GM10266 (cell line): ENCODE results near the gene BCDIN3D.

Experiments used
- DNase-seq: peaks from one replicate; pipeline ENCODE4 v3.0.0; 2012; ENCODE audit errors: extremely low spot score
- TF ChIP-seq, protein P1 (sequence below): IDR thresholded peaks from 2 replicates; pipeline ENCODE4 v1.5.1; 2012; ENCODE audit warnings: mild to moderate bottlenecking, low read depth; ENCODE audit not compliant: control insufficient read depth, insufficient read depth; ENCODE audit errors: missing control alignments

Gene BCDIN3D

DNA sequence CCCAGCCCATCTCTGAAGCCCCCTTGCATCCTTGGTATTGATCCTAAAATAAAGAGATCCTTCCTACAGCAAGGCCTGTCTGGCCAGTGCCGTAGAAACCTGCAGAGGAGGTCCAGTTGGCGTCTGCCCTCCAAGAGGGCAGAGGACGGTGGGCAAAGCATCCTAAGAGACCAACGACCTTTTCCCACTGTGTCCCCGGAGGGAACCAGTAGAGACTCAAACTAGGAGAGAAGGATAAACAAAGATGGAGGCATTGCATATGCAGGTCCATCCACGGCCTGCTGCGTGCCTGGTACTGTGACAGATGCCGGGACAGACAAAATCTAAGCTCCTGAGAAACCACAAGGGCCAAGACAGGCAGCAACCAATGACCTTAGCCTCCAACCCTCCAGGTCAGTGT, 18.5 kb downstream of the BCDIN3D start:
- TF ChIP-seq, protein P1, sequence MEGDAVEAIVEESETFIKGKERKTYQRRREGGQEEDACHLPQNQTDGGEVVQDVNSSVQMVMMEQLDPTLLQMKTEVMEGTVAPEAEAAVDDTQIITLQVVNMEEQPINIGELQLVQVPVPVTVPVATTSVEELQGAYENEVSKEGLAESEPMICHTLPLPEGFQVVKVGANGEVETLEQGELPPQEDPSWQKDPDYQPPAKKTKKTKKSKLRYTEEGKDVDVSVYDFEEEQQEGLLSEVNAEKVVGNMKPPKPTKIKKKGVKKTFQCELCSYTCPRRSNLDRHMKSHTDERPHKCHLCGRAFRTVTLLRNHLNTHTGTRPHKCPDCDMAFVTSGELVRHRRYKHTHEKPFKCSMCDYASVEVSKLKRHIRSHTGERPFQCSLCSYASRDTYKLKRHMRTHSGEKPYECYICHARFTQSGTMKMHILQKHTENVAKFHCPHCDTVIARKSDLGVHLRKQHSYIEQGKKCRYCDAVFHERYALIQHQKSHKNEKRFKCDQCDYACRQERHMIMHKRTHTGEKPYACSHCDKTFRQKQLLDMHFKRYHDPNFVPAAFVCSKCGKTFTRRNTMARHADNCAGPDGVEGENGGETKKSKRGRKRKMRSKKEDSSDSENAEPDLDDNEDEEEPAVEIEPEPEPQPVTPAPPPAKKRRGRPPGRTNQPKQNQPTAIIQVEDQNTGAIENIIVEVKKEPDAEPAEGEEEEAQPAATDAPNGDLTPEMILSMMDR = no peak
- no peak for DNase-seq

DNA sequence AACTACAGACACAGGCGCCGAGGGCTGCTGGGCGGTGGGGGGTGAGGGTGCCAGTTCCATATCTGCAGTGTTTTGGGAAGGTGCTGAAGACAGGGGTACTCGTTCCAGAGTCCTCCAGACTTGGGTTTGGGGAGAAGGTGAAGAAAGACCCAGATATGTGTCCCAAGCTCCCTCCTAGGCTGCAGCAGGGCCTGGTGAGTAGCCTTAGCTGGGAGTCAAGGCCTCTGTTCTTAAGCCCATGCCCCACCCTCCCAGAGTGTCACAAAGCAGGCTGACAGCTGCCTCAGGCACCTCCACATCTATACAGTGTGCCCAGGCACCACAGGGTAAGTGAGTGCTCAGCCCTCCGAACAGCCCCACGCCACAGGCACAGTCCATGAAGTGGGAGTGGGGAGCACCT, 19.0 kb downstream of the BCDIN3D start:
- TF ChIP-seq, protein P1 = no peak
- DNase-seq = no peak

DNA sequence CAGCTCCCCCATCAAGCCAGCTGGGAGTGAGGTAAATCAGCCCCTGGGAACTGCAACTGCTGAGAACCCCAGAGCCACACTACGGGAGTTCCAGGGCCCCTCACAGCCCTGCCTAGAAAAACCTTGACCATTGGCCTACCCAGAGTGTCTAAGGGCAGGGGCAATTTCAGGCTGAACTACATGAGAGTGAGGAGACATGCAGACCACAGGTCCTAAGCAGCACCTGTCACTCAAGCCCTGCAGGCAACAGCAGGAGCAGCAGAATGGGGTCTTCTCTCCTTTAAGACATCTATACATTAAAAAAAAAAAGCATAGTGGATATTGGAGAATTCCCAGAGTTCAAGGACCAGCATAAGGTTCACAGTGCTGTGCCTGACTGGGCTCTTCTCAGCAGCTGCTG, 19.6 kb downstream of the BCDIN3D start:
- DNase-seq = no peak
- TF ChIP-seq, protein P1 = no peak

DNA sequence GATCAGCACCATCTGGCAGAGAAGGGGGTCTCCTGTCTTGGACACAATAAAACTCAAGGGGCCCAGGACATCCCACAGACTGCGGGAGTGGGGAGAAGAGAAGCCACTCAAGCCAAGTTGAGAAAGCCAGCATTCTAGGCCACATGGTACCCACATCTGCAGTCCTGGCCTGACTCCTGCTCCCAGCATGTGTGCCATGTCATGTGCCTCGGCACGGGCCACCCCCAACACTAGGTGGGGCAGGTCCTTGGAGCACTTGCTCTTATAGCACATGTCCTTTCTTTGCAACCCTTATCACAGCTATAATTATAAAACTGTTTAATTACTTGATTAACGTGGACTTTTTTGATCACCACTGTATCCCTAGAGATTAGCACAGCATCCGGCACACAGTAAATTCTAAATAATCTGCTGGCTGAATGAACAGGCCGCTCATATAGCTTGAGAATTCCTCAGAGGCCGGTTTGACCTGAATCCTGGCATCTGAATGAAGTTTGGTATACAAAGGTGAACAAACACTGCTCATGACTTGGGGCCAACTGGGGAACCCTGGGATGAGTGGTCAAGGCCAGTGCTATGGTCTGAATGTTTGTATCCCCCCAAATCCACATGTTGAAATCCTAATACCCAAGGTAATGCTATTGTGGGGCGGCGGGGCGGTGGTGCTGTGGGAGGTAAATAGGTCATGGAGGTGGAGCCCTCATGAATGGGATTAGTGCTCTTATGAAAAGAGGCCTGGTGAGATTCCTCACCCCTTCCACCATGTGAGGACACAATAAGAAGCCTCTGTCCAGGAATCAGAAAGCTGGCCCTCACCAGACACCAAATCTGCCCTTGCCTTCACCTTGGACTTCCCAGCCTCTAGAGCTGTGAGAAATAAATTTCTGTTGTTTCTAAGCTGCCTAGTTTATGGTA, 21.3 kb downstream of the BCDIN3D start:
- TF ChIP-seq, protein P1 = no peak
- DNase-seq = no peak

DNA sequence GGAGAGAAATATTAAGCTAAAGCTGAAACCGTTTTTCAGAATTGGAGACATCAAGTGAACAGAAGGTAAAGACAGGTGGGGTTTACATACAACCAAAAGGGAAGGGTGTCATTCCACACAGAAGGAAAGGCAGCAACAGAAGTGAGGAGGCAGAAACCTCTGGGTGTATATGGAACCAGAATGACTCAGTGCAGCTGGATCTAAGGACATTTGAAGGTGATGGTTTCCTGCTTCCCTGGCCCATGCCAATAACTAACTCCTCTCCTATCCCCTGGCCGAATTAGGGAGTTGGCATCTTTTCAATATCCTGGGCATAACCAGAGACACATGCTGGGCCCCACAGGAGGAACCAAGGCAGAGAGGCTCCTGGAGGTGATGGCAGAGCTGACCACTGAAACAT, 23.1 kb downstream of the BCDIN3D start:
- no peak for DNase-seq
- TF ChIP-seq, protein P1 = no peak

DNA sequence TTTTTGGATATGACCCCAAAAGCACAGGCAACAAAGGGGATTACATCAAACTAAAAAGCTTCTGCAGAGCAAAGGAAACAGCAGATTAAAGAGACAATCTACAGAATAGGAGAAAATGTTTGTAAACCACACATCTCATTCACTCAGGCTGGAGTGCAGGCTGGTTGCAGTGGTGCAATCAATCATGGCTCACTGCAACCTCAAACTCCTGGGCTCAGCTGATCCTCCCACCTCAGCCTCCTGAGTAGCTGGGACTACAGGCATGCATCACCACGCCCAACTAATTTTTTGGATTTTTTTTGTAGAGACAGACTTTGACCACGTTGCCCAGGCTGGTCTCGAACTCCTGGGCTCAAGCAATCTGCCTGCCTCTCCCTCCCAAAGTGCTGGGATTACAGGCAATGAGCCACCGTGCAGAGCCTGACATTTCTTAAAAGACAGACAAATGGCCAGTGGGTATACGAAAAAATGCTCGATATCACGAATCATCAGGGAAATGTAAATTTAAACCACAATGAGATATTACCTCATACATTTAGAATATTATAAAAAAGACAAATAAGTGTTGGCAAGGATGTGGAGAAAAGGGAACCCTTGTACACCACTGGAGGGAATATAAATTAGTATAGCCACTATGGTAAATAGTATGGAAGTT, 24.5 kb downstream of the BCDIN3D start:
- TF ChIP-seq, protein P1 = no peak
- no peak for DNase-seq

DNA sequence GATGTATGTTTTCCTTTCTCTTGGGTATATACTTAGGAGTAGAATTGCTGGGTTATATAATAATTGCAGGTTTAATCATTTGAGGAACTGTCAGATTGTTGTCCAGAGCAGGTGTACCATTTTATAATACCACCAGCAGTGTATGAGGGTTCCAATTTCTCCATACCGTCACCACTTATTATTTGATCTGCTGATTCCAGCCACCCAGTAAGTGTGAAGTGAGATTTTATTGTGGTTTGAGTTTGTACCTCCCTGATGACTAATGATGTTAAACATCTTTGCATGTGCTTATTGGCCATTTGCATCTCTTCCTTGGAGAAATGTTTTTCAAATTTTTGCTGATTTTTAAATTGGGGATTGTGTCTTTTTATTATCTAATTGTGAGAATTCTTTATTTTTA, 29.8 kb downstream of the BCDIN3D start:
- TF ChIP-seq, protein P1 = no peak
- no peak for DNase-seq
